GM18508 (cell line): ENCODE results near the gene ADAMTS17.

Experiments
- ATAC-seq: cut with Tn5 transposase; IDR thresholded peaks from one replicate; pipeline ENCODE4 v1.9.1; 2021; ENCODE audit warnings: moderate number of reproducible peaks; ENCODE audit not compliant: insufficient read depth, unreplicated experiment

ADAMTS17 gene

GRCh38 chr15:100115711-100116090 is 226.1 kb downstream of the ADAMTS17 start:
- ATAC-seq, result no peak

GRCh38 chr15:100115066-100115710 is 226.6 kb downstream of the ADAMTS17 start:
- no peak for ATAC-seq

- ATAC-seq, result no peak
These were observed 227.2 kb downstream of the ADAMTS17 start for GRCh38 chr15:100114571-100114970.

- ATAC-seq, result no peak
These were observed 227.7 kb downstream of the ADAMTS17 start for GRCh38 chr15:100114100-100114499.

- ATAC-seq, result no peak
These were observed 228.3 kb downstream of the ADAMTS17 start for GRCh38 chr15:100113351-100114080.

GRCh38 chr15:100112636-100113305 is 229.0 kb downstream of the ADAMTS17 start:
- ATAC-seq, result no peak

- ATAC-seq, result no peak
These were observed 229.7 kb downstream of the ADAMTS17 start for GRCh38 chr15:100112061-100112420.

GRCh38 chr15:100111125-100112060 is 230.4 kb downstream of the ADAMTS17 start:
- ATAC-seq, result no peak

- ATAC-seq, result no peak
These were observed 232.2 kb downstream of the ADAMTS17 start for GRCh38 chr15:100109486-100110035.

GRCh38 chr15:100108846-100109245 is 232.9 kb downstream of the ADAMTS17 start:
- no peak for ATAC-seq

- ATAC-seq, result no peak
These were observed 233.4 kb downstream of the ADAMTS17 start for GRCh38 chr15:100108346-100108745.

- no peak for ATAC-seq
These were observed 234.1 kb downstream of the ADAMTS17 start for GRCh38 chr15:100107606-100108225.

GRCh38 chr15:100107151-100107550 is 234.6 kb downstream of the ADAMTS17 start:
- no peak for ATAC-seq

- ATAC-seq, result no peak
These were observed 235.0 kb downstream of the ADAMTS17 start for GRCh38 chr15:100106732-100107131.

GRCh38 chr15:100105101-100105500 is 236.7 kb downstream of the ADAMTS17 start:
- no peak for ATAC-seq

GRCh38 chr15:100104245-100104644 is 237.5 kb downstream of the ADAMTS17 start:
- ATAC-seq, result no peak

GRCh38 chr15:100103828-100104227 is 237.9 kb downstream of the ADAMTS17 start:
- ATAC-seq, result no peak

- ATAC-seq, result no peak
These were observed 240.2 kb downstream of the ADAMTS17 start for GRCh38 chr15:100101426-100102089.

GRCh38 chr15:100100926-100101325 is 240.8 kb downstream of the ADAMTS17 start:
- no peak for ATAC-seq
